IgD-negative memory B cell (primary cell): Measurements from ENCODE around the gene FTH1. TPM values are rescaled to one million over a fixed set of nuclear protein-coding genes. Genes with fewer than 3 reads are reported as not detected.
"Not testable (repeated sequence)": the region's sequence is repeated elsewhere in the genome, so short reads cannot be mapped to it uniquely, and the experiment has no call there.

ENCODE experiments used
- H3K27ac Mint-ChIP-seq, 3 donors: one replicate each; pipeline ENCODE4 v1.8.0; 2020 to 2022; ENCODE audit warnings: mild to moderate bottlenecking in 3 of 3, mixed read lengths in 3 of 3, moderate library complexity in 1 of 3
- H3K27me3 Mint-ChIP-seq: one replicate; pipeline ENCODE4 v1.8.0; 2021; ENCODE audit warnings: mixed read lengths
- H3K36me3 Mint-ChIP-seq: one replicate; pipeline ENCODE4 v1.8.0; 2020; ENCODE audit warnings: mild to moderate bottlenecking, mixed read lengths
- H3K4me1 Mint-ChIP-seq, 3 donors: one replicate each; pipeline ENCODE4 v1.8.0; 2020 to 2022; ENCODE audit warnings: mixed read lengths in 3 of 3, mild to moderate bottlenecking in 1 of 3
- H3K4me3 Mint-ChIP-seq, 4 donors: one replicate each; pipeline ENCODE4 v1.8.0; 2020 to 2022; ENCODE audit warnings: mild to moderate bottlenecking in 4 of 4, mixed read lengths in 4 of 4, moderate library complexity in 3 of 4
- H3K9me3 Mint-ChIP-seq, 3 donors: one replicate each; pipeline ENCODE4 v1.8.0; 2020 to 2021; ENCODE audit warnings: mixed read lengths in 3 of 3, mild to moderate bottlenecking in 1 of 3
- polyA plus RNA-seq: library from polyadenylated mRNA; unstranded; fragments of 300-500 nt; fragmentation: Illumina TruSeq; gene quantifications from one replicate; pipeline ENCODE4 v1.2.3, GENCODE V29; 2021

The FTH1 gene
- polyA plus RNA-seq, 1 donor from 2014 or later: 4,223 TPM

- Mint-ChIP-seq H3K4me1 (peaks cover 34 to 40% (median 36%) of the 10 kb centered on the region in 3 donors), H3K9me3 (no peaks in the 10 kb centered on the region), H3K27me3 (no peaks in the 10 kb centered on the region), H3K27ac (peak overlapping the region; percentile 72 to 96 (median 92)), H3K36me3 (peaks cover 10% of the 10 kb centered on the region), H3K4me3 (peak overlapping the region; percentile 12 to 93 (median 76))
Measured at GRCh38 chr11:61962213-61963015, 5.0 kb downstream of the FTH1 start.

DNA sequence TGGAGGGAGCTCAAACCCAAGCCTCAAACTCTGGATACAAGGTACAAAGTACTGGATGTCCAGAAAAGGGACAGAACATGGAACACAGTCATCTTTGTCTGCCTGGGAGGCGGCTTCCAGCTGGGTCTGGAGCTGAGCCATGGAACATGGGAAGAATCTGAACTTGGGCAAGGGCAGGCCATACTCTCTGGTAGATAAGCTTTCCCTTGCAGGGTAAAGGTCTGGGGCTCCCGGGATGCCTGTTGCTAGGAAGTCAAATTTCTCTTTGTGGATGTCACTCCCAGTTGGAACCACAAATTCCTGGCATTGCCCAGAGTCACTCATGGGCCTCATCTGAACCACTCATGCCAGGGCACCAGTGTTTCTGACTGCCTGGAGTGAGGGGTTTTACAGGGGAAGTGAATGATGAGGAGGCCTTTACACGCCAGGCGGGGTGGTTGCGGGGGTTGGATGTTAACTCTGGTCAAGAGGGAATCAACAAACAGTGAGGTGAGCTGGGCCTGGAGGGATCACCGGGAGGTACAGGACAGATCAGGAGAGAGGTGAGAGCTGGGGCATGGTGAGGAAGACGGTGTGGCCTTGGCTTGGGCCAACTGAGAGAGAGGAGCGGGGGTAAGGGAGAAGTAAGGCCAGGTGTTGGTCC, 5.7 kb downstream of the FTH1 start:
- Mint-ChIP-seq H3K4me3 (peak overlapping the region in 3 of 4 donors; percentile 12 to 72 (median 37)), H3K27ac (peak overlapping the region; percentile 36 to 96 (median 67)), H3K9me3 (no peaks in the 10 kb centered on the region), H3K36me3 (peaks cover 11% of the 10 kb centered on the region), H3K27me3 (no peaks in the 10 kb centered on the region), H3K4me1 (peaks cover 34 to 40% (median 36%) of the 10 kb centered on the region in 3 donors)

DNA sequence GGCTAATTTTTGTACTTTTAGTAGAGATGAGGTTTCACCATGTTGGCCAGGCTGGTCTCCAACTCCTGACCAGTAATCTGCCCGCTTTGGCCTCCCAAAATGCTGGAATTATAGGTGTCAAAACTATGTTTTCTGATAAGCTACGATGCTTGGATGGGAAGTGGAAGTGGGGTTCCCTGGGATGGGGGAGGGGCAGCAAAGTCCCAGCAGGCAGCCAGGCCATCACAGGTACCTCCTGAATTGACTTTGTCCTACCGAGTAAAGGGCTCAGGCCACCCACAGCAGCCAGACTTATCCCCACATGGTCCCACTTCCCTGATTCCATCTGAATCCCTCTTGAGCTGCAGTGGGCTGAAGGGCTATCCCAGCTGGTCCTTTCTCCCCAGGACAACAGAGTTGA, 6.9 kb downstream of the FTH1 start:
- H3K4me3 Mint-ChIP-seq: no peak overlapping the region
- peaks cover 33 to 42% (median 35%) of the 10 kb centered on the region in 3 donors for H3K4me1 Mint-ChIP-seq
- H3K27ac Mint-ChIP-seq: peak overlapping the region in 1 of 3 donors; percentile 80
- H3K9me3 Mint-ChIP-seq: no peaks in the 10 kb centered on the region
- peaks cover 10% of the 10 kb centered on the region for H3K36me3 Mint-ChIP-seq
- H3K27me3 Mint-ChIP-seq: peaks cover 6% of the 10 kb centered on the region

DNA sequence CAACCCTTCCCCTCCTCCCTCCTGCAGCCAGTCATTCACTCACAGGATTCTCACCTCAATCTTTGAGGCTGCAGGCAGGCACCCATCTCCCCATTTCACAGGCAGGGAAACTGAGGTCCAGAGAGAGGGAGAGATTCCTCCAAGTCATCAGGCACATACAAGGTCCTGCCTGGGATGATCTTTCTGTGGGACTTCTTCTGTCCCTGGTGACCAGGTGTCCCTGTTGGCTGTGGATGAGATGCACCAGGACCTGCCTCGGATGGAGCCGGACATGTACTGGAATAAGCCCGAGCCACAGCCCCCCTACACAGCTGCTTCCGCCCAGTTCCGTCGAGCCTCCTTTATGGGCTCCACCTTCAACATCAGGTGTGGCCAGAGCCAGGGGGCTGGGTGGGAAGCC, 7.8 kb downstream of the FTH1 start:
- H3K4me3 Mint-ChIP-seq: peak overlapping the region in 1 of 4 donors; percentile 46
- peaks cover 10% of the 10 kb centered on the region for H3K36me3 Mint-ChIP-seq
- H3K27me3 Mint-ChIP-seq: peaks cover 10% of the 10 kb centered on the region
- no peaks in the 10 kb centered on the region for H3K9me3 Mint-ChIP-seq
- H3K4me1 Mint-ChIP-seq: peaks cover 25 to 33% (median 27%) of the 10 kb centered on the region in 3 donors
- H3K27ac Mint-ChIP-seq: peak overlapping the region in 1 of 3 donors; percentile 76

DNA sequence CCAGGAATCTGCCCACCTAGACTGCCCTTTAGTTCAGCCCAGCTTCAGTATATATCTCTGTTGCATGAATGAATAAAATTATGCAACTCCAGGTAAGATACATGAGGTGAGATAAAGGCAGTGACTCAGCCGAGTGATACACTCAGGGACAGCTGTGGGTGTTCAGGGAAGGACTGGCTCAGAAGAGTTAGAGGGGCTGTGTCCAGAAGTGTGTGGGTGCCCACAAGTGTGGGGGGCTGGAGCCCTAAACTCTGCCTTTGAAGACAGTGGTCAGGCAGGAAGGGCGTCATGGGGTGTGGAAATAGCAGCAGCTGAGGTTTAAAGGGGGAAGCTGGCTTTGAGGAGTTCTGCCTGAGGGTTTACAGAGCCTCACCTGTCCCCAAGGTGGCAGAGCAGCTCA, 8.3 kb downstream of the FTH1 start:
- H3K27ac Mint-ChIP-seq: peak overlapping the region in 1 of 3 donors; percentile 76
- H3K36me3 Mint-ChIP-seq: peaks cover 10% of the 10 kb centered on the region
- H3K4me1 Mint-ChIP-seq: peaks cover 22 to 29% (median 24%) of the 10 kb centered on the region in 3 donors
- H3K4me3 Mint-ChIP-seq: peak overlapping the region in 1 of 4 donors; percentile 46
- no peaks in the 10 kb centered on the region for H3K9me3 Mint-ChIP-seq
- H3K27me3 Mint-ChIP-seq: peaks cover 14% of the 10 kb centered on the region

- Mint-ChIP-seq H3K27ac (no peak overlapping the region), H3K4me3 (no peak overlapping the region), H3K27me3 (peaks cover 17% of the 10 kb centered on the region), H3K9me3 (no peaks in the 10 kb centered on the region), H3K36me3 (peaks cover 9% of the 10 kb centered on the region), H3K4me1 (peaks cover 18 to 24% (median 19%) of the 10 kb centered on the region in 3 donors)
Measured at GRCh38 chr11:61958590-61958989, 8.8 kb downstream of the FTH1 start.

DNA sequence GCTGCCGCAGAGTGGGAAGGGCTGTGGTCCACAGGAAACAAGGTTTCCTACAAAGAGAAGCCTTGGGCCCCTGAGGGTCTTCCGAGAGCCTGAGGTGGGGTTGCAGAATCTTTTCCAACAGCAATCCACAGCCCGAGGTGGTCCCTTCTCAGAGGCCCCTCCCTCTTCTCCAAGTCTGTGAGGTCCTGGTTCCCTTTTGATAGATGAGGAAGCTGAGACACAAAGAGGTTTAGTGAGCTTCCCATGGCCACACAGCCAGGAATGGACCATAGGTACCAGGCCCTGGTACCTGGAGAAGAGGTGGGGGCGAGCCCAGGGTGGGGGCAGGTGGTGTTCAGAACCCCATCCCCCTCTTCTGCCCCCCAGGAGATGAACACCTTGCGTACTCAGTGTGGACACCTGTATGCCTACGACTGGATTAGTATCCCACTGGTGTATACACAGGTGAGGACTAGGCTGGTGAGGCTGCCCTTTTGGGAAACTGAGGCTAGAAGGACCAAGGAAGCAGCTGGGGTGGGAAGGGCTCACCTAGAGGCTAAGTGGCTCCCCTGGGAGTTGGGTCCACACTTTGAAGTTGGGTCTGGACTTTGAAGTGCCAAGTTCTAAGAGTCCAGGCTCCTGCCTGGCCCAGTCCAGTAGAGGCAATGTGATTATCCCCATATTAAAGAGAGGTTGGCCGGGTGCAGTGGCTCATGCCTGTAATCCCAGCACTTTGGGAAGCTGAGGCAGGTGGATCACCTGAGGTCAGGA, 10.2 kb downstream of the FTH1 start:
- Mint-ChIP-seq H3K27ac (no peak overlapping the region), H3K9me3 (no peaks in the 10 kb centered on the region), H3K4me1 (peaks cover 5 to 11% (median 9%) of the 10 kb centered on the region in 3 donors), H3K36me3 (peaks cover 4% of the 10 kb centered on the region), H3K27me3 (peaks cover 17% of the 10 kb centered on the region), H3K4me3 (no peak overlapping the region)

DNA sequence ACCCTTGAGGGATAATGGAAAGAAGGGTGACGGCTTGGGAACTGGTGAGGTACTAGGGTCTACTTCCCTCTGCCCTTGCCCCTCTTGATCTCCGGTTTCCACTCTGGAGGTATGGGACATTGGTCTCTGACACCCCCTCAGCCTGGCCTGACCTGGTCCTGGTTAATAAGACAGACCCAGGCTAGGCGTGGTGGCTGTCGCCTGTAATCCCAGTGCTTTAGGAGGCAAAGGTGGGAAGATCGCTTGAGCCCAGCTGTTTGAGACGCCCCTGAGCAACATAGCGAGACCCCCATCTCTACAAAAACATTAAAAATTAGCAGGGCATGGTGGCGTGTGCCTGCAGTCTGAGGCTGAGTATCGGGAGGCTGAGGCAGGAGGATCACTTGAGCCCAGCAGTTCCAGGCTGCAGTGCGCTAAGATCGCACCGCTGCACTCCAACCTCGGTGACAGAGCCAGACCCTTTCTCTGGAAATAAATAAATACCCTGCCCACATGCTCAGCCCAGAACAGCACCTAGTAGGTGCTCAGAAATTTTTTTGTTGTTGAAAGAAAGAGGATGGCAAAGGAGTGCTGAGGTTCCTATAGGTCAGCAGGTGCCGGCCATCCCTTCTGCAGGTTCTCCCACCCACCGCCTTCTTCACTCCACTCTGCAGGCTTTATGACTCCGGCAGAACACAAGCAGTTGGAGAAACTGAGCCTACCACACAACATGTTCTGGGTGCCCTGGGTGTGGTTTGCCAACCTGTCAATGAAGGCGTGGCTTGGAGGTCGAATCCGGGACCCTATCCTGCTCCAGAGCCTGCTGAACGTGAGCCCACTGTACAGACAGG, 11.0 kb downstream of the FTH1 start:
- Mint-ChIP-seq H3K4me3 (peak overlapping the region in 2 of 4 donors; percentile 66 to 84), H3K27me3 (peaks cover 17% of the 10 kb centered on the region), H3K4me1 (peaks cover 5 to 6% (median 5%) of the 10 kb centered on the region in 3 donors), H3K9me3 (no peaks in the 10 kb centered on the region), H3K27ac (peak overlapping the region in 1 of 3 donors; percentile 27), H3K36me3 (peaks cover 2% of the 10 kb centered on the region)

DNA sequence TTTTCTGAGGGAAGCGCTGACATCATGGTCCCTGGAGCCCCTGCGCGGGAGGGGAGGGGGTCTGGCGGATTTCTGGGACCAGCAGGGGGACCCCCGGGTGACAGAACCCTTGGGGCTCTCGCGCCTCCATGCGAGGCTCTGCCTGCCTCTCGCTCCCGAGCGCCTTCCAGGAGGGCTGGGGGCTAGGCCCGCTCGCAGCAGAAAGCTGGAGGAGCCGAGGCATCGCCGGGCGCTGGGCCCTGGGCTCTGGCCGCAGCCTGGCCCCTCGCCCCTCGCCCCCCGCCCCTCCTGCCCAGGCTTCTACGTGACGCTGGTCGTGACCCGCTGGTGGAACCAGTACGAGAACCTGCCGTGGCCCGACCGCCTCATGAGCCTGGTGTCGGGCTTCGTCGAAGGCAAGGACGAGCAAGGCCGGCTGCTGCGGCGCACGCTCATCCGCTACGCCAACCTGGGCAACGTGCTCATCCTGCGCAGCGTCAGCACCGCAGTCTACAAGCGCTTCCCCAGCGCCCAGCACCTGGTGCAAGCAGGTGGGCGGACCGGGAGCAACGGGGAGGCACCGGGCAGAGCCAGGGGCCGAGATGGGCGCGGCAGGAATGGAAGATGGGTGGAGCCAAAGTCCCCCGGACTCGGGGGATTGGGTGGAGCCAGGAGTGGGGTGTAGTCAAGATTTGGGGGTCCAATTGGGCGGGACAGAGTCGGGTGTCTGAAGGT, 11.9 kb downstream of the FTH1 start:
- H3K27me3 Mint-ChIP-seq: peaks cover 17% of the 10 kb centered on the region
- no peak overlapping the region for H3K27ac Mint-ChIP-seq
- peaks cover 3 to 6% (median 5%) of the 10 kb centered on the region in 3 donors for H3K4me1 Mint-ChIP-seq
- H3K36me3 Mint-ChIP-seq: peaks cover 2% of the 10 kb centered on the region
- H3K9me3 Mint-ChIP-seq: no peaks in the 10 kb centered on the region
- peak overlapping the region in 2 of 4 donors; percentile 66 to 84 for H3K4me3 Mint-ChIP-seq

DNA sequence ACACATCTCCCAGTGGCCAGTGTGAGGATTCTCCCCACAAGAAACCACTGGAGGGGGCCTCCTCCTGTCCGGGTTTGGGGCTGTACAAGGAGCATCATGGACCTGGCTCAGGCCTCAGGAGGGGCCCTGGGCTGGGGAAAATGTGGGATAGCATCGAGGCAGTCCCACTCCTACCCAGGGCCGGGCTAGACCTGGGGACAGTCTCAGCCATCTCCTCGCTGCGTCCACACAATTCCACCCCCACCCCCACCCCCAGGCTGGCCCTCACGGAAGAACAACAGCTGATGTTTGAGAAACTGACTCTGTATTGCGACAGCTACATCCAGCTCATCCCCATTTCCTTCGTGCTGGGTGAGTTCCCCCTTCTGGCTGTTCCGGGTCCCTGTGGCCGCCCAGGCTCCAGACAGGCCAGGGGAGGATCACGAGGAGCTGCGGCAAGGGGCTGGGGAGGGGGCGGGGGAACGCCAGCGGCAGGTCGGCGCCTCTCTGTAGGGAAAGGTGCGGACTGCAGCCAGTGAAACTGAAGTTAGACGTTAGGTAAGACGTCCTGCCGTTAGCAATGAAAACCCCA, 12.5 kb downstream of the FTH1 start:
- Mint-ChIP-seq H3K4me1 (peaks cover 3 to 6% (median 5%) of the 10 kb centered on the region in 3 donors), H3K9me3 (no peaks in the 10 kb centered on the region), H3K36me3 (peaks cover 2% of the 10 kb centered on the region), H3K27me3 (peaks cover 17% of the 10 kb centered on the region), H3K27ac (peak overlapping the region in 1 of 3 donors; percentile 59), H3K4me3 (peak overlapping the region in 3 of 4 donors; percentile 39 to 45 (median 44))

DNA sequence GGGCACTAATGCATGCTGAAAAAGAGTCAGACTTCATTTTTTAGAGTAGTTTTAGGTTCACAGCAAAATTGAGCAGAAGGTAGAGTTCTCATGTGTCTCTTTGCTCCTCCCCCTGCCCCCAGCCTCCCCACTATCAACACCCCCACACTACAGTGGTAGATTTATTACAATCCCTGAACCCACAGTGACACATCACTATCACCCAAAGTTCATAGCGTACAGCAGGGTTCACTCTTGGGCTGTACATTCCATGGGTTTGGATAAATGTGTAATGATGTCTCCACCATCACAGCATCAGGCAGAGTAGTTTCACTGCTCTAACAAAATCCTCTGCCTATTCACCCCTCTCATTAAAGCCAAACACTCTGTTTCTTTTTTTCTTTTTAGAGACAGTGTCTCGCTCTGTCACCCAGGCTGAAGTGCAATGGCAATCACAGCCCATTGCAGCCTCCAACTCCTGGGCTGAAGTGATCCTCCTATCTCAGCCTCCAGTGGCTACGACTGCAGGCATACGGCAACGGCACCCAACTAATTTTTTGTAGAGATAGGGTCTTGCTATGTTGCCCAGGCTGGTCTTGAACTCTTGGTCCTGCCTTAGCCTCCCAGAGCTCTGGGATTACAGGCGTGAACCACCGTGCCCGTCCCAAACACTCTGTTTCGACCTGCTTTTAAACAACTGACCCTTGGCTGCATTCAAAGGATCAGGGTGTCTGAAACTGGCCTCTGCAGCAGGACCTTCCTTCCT, 13.2 kb downstream of the FTH1 start:
- peaks cover 2% of the 10 kb centered on the region for H3K36me3 Mint-ChIP-seq
- H3K4me1 Mint-ChIP-seq: peaks cover 3 to 5% (median 4%) of the 10 kb centered on the region in 3 donors
- H3K27ac Mint-ChIP-seq: peak overlapping the region in 1 of 3 donors; percentile 59
- H3K4me3 Mint-ChIP-seq: no peak overlapping the region
- peaks cover 17% of the 10 kb centered on the region for H3K27me3 Mint-ChIP-seq
- H3K9me3 Mint-ChIP-seq: no peaks in the 10 kb centered on the region

- H3K4me1 Mint-ChIP-seq, H3K27ac Mint-ChIP-seq, H3K36me3 Mint-ChIP-seq, H3K4me3 Mint-ChIP-seq, H3K9me3 Mint-ChIP-seq: not testable (repeated sequence)
- peaks cover 17% of the 10 kb centered on the region for H3K27me3 Mint-ChIP-seq
Measured at GRCh38 chr11:61953632-61954031, 13.8 kb downstream of the FTH1 start.

GRCh38 chr11:61952882-61953281, 14.6 kb downstream of the FTH1 start:
- H3K4me3 Mint-ChIP-seq: no peak overlapping the region
- H3K27ac Mint-ChIP-seq: no peak overlapping the region
- H3K27me3 Mint-ChIP-seq: peaks cover 17% of the 10 kb centered on the region
- peaks cover 0 to 3% (median 0%) of the 10 kb centered on the region in 3 donors for H3K4me1 Mint-ChIP-seq
- peaks cover 2% of the 10 kb centered on the region for H3K36me3 Mint-ChIP-seq
- H3K9me3 Mint-ChIP-seq: no peaks in the 10 kb centered on the region
